ENCODE data around the gene SNX15.

Gene SNX15

DNA sequence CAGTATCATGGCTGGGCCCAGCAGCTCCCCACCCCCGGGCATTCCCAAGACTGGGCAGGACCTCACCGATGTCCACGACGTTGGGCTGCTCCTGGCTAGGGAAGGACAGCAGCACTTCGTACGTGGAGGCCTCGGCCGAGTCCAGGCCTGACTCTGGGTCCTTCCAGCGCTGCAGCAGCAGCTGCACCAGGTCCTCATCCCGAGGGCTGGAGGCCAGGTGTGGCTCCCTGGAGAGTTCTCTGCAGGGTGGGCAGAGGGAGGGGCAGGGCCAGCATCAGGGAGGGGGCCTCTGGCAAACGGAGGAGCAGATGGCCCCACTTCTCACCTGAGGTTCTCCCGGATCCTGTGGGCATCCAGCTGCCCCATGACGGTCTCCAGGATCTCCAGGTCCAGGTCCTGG, 30.8 kb downstream of the SNX15 start:
- Mint-ChIP-seq H3K27ac (no peak overlapping the region), H3K4me3 (no peak overlapping the region), H3K4me1 (ENCODE audit: low read depth) (peaks cover 27% of the 10 kb centered on the region), H3K9me3 (no peaks in the 10 kb centered on the region), H3K27me3 (ENCODE audit: low read depth) (no peaks in the 10 kb centered on the region), H3K36me3 (ENCODE audit: low read depth) (no peaks in the 10 kb centered on the region)

DNA sequence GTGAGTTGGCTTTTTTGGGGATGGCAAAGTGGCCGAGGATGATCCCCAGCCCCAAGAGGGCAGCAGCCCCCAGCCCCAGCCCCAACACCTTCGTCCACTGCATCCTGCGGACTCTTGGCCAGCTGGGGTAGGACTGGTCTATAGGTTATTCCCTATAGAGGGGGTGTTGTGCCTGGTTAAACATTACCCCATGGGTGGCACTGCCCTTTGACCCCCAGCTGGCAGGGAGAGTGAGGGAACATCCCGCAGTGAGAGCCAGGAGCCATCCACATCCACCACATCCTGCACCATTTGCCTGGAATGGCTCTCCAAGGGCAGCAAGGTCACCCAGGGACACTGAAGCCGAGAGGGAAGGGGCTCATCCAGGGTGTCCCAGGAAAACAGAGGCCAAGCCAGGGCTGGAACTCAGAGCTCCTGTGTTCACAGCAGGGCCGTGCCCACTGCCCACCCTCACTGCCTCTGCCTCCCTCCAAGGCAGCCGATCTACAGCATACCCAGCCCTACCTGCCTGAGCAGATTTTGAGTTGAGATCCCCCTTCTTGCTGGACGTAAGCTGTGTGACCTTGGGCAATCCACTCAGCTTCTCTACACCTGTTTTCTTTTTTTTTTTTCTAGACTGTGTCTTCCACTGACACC, 31.3 kb downstream of the SNX15 start, which contains the start of gene NAALADL1:
NAALADL1 (minus strand) TSS at position 135 of the 636 bp plus-strand sequence; CDS start at position 103, 32 bp downstream.
- H3K9me3 Mint-ChIP-seq: no peaks in the 10 kb centered on the region
- H3K27ac Mint-ChIP-seq: no peak within 1 kb of the TSS
- no peaks in the 10 kb centered on the region for H3K36me3 Mint-ChIP-seq (ENCODE audit: low read depth)
- no peak within 1 kb of the TSS for H3K4me3 Mint-ChIP-seq
- H3K27me3 Mint-ChIP-seq (ENCODE audit: low read depth): no peaks in the 10 kb centered on the region
- peaks cover 27% of the 10 kb centered on the region for H3K4me1 Mint-ChIP-seq (ENCODE audit: low read depth)

DNA sequence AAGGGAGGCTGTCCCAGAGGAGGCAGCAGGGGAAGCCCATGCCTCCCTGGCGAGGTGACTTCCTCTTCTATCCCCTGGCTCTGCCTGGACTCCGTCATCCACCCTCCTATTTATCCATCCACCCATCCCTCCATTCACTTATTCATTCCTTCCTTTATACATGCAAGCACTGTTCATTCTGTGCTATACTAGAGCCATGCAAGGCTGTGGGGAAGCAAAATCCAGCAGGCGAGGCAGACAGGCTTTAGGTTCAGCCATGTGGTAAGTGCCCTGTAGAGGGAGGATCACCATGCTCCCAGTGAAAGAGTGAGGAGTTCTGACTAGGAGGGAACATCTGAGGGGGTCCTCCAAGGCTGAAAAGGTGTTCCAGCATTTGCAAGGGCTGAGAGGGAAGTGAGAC, 32.3 kb downstream of the SNX15 start:
- H3K4me3 Mint-ChIP-seq: no peak overlapping the region
- no peaks in the 10 kb centered on the region for H3K9me3 Mint-ChIP-seq
- H3K36me3 Mint-ChIP-seq (ENCODE audit: low read depth): no peaks in the 10 kb centered on the region
- no peaks in the 10 kb centered on the region for H3K27me3 Mint-ChIP-seq (ENCODE audit: low read depth)
- peaks cover 17% of the 10 kb centered on the region for H3K4me1 Mint-ChIP-seq (ENCODE audit: low read depth)
- H3K27ac Mint-ChIP-seq: no peak overlapping the region

DNA sequence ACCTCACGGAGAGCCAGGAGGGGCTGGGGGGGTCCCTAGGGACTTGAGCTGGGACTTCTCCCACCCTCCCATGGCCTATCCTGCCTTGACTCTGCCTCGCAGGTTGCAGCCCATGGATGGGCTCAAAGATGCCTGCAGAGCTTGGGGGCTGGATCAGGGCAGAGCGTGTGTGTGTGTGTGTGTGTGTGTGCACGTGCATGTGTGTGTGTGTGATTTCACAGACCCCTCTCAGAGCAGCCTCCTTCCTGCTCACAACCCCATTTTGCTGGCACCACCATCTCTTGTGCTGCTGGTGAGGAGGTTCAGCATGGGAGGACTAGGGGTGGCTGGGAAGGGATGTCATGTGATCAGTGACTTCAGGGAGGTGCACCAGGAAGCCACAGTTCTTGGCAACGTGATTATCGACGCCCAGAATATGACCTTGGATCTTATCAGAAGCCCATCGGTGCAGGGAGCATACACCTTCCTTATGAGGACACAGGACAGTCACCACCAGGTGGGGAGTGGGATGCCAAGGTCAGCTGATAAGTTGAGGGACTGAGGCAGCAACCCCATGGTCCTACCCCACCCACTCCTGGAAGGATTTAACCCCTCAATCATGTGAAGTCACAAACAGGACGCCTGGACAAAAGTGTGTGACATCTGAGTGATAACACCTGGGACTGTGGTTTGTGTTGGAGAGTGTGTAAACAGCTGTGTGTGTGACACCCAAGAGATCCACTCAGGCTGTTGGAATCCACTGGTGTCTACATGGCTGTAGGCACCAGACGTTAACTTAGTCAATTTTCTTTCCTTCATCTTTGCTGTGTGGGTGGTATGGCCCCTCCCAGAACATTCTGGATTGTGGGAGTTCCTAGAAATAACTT, 33.0 kb downstream of the SNX15 start:
- Mint-ChIP-seq H3K4me1 (ENCODE audit: low read depth) (peaks cover 16% of the 10 kb centered on the region), H3K27me3 (ENCODE audit: low read depth) (no peaks in the 10 kb centered on the region), H3K9me3 (no peaks in the 10 kb centered on the region), H3K27ac (no peak overlapping the region), H3K36me3 (ENCODE audit: low read depth) (no peaks in the 10 kb centered on the region), H3K4me3 (no peak overlapping the region)

DNA sequence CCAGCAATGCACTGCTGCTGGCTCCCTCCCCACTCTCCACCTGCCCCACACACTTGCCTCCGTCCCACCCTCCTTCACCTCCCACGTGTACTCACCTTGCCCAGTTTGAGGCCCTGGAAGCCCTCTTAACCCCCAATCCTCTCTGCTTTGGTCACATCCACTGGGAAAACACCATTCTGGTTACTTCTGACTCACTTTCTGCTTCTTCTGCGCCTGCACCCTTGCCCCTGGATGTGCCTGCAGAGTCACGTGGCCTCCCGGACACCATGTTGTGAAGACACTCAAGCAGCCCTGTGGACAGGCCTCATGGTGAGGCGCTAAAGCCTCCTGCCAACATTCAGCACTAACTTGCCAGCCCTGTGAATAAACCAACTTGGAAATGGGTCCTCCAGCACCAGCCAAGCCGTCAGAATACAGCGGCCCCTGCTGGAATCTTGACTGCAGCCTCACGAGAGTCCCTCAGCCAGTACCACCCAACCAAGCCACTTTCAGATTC, 33.7 kb downstream of the SNX15 start:
- Mint-ChIP-seq H3K27ac (peak overlapping the region; percentile 28), H3K36me3 (ENCODE audit: low read depth) (no peaks in the 10 kb centered on the region), H3K4me3 (no peak overlapping the region), H3K27me3 (ENCODE audit: low read depth) (no peaks in the 10 kb centered on the region), H3K9me3 (no peaks in the 10 kb centered on the region), H3K4me1 (ENCODE audit: low read depth) (peaks cover 14% of the 10 kb centered on the region)

DNA sequence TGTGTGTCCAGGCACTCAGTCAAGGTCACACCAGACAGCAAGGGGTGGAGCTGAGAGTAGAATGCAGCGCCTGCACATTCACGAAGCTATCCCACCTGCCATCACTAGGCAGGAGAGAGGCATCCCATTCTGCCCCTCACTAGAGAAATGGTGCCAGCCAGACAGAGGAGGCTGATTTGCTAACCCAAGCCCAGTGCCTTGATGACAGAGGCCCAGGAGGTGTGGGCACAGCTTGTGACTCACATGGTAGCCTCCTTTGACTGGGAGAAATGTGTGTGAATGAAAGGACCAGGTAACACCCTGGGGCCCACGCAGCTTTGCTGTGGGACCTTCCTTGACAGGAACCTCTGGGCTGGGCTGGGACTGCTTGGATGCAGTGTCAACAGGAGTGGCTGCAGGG, 36.3 kb downstream of the SNX15 start:
- H3K9me3 Mint-ChIP-seq: no peaks in the 10 kb centered on the region
- H3K36me3 Mint-ChIP-seq (ENCODE audit: low read depth): no peaks in the 10 kb centered on the region
- H3K4me1 Mint-ChIP-seq (ENCODE audit: low read depth): peaks cover 11% of the 10 kb centered on the region
- no peak overlapping the region for H3K4me3 Mint-ChIP-seq
- no peak overlapping the region for H3K27ac Mint-ChIP-seq
- H3K27me3 Mint-ChIP-seq (ENCODE audit: low read depth): no peaks in the 10 kb centered on the region

DNA sequence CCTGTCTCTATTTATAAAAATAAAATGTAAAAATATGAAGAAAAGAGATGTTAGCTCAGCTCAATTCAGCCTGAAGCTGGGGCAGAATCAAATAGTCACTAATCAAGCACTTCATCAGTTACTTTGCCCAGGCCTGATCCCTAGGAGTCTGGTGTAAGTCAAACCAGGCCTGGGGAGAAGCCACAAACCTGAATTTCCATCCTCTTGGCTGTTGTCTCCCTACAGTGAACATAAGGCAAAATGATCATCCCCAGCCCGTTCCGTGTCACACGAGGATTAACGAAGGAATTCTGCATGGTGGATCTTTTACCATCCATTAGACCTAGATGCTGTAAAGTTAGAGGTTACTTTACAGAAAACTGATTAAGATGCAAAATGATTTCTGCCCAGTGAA, 37.6 kb downstream of the SNX15 start:
- peaks cover 11% of the 10 kb centered on the region for H3K4me1 Mint-ChIP-seq (ENCODE audit: low read depth)
- no peak overlapping the region for H3K27ac Mint-ChIP-seq
- no peaks in the 10 kb centered on the region for H3K9me3 Mint-ChIP-seq
- H3K36me3 Mint-ChIP-seq (ENCODE audit: low read depth): no peaks in the 10 kb centered on the region
- no peak overlapping the region for H3K4me3 Mint-ChIP-seq
- H3K27me3 Mint-ChIP-seq (ENCODE audit: low read depth): no peaks in the 10 kb centered on the region

DNA sequence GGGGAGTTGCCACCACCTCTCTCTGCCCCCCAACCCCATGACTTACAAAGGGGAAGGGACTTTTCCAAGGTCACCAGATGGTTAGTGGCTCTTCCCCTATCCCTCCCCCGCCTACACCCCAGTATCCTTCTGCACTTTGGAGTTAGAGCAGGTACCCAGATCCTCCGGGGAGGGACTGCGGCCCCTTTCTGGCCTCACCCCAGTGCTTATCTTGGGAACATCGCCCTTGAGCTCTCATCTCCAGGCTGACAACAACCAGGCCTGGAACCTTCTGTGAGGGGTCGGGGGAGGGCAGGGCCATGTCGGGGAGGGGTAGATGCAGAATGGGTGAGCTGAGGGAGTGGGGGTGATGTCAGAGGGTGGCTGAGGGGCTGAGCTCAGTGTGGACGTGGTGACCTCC, 38.6 kb downstream of the SNX15 start:
- no peaks in the 10 kb centered on the region for H3K27me3 Mint-ChIP-seq (ENCODE audit: low read depth)
- no peaks in the 10 kb centered on the region for H3K36me3 Mint-ChIP-seq (ENCODE audit: low read depth)
- H3K9me3 Mint-ChIP-seq: no peaks in the 10 kb centered on the region
- no peak overlapping the region for H3K4me3 Mint-ChIP-seq
- no peak overlapping the region for H3K27ac Mint-ChIP-seq
- H3K4me1 Mint-ChIP-seq (ENCODE audit: low read depth): peaks cover 3% of the 10 kb centered on the region

DNA sequence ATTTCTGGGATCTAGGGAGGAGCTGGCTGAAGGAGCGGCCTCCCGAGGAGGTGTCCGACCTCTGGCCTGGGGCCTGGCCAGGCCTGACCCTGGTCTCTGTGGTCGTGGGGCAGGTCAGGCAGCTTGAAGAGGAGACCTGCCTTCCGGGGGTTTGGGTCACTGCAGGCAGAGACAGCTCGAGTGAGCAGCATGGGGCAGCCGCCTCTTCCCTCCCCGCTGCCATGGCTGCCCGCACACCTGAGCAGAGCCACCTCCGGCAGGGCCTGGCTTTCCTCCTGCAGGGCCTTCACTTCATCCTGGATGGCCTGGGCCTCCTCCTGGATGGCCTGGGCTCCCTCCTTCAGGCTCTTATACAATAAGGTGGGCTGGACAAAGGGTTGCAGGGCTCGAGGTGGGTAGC, 39.1 kb downstream of the SNX15 start:
- Mint-ChIP-seq H3K27me3 (ENCODE audit: low read depth) (no peaks in the 10 kb centered on the region), H3K9me3 (no peaks in the 10 kb centered on the region), H3K27ac (no peak overlapping the region)

DNA sequence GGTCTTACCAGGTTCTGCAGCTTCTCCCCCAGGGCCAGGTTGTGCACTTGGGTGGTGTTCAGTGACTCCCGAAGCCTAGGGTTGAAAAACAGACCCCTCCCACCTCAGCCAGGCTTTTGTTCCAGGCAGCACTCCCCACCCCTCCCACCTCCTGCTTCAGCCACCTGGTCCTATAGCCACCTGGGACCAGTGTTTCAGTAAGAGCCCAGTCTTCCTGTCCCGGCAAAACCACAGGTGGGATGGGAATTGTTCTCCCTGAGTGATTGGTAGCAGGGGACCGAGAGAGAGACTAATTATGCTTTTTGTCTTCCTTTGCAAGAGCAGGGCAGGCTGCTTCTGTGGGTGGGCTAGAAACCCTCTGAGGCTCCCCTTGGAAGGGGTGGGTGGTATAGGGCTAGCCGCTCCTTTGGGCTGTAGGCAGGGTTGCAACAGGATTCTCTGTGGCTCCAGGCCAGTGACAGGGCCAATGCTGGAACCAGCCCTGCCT, 39.6 kb downstream of the SNX15 start:
- Mint-ChIP-seq H3K4me3 (no peak overlapping the region), H3K9me3 (no peaks in the 10 kb centered on the region), H3K27ac (no peak overlapping the region), H3K36me3 (ENCODE audit: low read depth) (no peaks in the 10 kb centered on the region), H3K4me1 (ENCODE audit: low read depth) (no peaks in the 10 kb centered on the region), H3K27me3 (ENCODE audit: low read depth) (no peaks in the 10 kb centered on the region)

More for the DNA sequence above, 39.1 kb downstream of the SNX15 start:
- no peak overlapping the region for H3K4me3 Mint-ChIP-seq
- no peaks in the 10 kb centered on the region for H3K4me1 Mint-ChIP-seq (ENCODE audit: low read depth)
- no peaks in the 10 kb centered on the region for H3K36me3 Mint-ChIP-seq (ENCODE audit: low read depth)

DNA sequence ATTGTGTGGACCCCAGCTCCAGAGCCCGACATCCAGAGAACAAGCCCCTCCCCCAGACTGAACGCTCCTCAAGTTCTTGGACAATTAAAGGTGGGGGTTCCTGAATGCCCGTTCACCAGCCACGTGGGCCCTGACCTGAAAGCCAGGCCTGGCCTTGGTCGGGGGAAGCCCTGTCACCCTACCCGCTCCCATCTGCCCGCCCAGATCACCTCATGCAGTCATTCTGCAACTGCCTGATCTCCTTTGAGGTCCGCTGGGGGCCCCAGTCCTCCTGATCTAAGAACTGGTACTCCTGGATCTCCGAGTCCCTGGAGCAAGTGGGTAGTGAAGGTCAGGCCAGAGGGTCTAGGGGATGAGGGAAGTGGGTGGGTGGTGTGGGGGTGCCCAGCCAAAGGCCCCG, 40.2 kb downstream of the SNX15 start:
- Mint-ChIP-seq H3K27ac (no peak overlapping the region), H3K4me3 (no peak overlapping the region)

DNA sequence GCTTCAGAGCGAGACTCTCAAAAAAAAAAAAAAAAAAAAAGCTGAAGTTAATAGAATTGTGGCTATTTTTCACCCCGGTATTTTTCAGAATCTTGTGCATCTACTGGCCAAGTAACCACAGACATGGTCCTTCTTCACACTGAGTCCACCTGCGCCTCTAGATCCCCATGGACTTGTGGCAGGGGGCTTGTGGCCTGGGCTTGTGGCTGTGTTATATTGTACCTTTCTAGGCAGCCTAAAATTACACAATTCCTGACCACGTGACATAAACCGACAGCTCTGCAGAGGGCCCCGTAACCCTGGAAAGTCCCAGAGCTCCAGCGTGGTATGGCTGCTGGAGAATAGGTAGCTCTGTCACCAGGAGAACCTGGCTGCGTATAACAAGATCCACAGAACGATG, 42.0 kb downstream of the SNX15 start:
- H3K36me3 Mint-ChIP-seq (ENCODE audit: low read depth): no peaks in the 10 kb centered on the region
- no peaks in the 10 kb centered on the region for H3K9me3 Mint-ChIP-seq
- H3K27me3 Mint-ChIP-seq (ENCODE audit: low read depth): no peaks in the 10 kb centered on the region
- H3K27ac Mint-ChIP-seq: no peak overlapping the region
- H3K4me3 Mint-ChIP-seq: no peak overlapping the region
- peaks cover 3% of the 10 kb centered on the region for H3K4me1 Mint-ChIP-seq (ENCODE audit: low read depth)

More for the DNA sequence above, 40.2 kb downstream of the SNX15 start:
- H3K4me1 Mint-ChIP-seq (ENCODE audit: low read depth): no peaks in the 10 kb centered on the region
- H3K9me3 Mint-ChIP-seq: no peaks in the 10 kb centered on the region
- no peaks in the 10 kb centered on the region for H3K27me3 Mint-ChIP-seq (ENCODE audit: low read depth)
- no peaks in the 10 kb centered on the region for H3K36me3 Mint-ChIP-seq (ENCODE audit: low read depth)

DNA sequence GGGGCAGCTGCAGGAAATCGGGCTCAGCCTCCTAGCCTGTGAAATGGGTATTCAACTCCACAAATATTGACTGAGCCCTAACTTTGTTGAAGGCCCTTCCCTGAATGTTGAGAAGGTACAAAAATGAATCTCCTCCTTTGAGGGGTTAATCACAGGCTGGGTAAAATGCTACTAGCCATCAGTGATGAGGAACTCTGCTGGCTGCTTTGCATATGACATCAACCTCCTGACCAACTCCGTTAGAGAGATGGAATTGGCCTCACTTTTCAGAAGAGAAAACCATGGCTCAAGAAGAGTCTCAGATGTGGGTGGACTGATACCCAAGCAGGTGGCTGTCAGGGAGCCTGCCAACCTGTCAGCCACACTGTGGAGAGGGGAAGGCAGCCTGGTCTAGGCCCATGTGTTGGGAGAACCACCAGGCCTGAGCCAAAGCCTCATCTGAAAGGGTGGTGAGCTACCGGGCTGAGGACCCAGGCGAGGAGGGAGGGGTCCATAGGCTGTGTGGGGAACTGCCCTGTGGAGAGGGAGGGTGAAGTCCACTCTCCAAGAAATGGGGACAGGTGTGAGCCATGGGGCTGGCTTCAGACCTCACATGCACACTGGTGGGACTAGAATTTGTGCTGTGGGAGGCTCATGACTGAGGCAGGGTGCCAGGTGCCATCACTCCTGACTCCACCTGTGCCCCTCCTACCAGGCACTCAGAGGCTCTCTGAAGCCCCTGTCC, 44.8 kb downstream of the SNX15 start:
- H3K27ac Mint-ChIP-seq: no peak overlapping the region
- no peak overlapping the region for H3K4me3 Mint-ChIP-seq
- H3K9me3 Mint-ChIP-seq: no peaks in the 10 kb centered on the region
- H3K36me3 Mint-ChIP-seq (ENCODE audit: low read depth): peaks cover 4% of the 10 kb centered on the region
- no peaks in the 10 kb centered on the region for H3K27me3 Mint-ChIP-seq (ENCODE audit: low read depth)
- H3K4me1 Mint-ChIP-seq (ENCODE audit: low read depth): peaks cover 3% of the 10 kb centered on the region

DNA sequence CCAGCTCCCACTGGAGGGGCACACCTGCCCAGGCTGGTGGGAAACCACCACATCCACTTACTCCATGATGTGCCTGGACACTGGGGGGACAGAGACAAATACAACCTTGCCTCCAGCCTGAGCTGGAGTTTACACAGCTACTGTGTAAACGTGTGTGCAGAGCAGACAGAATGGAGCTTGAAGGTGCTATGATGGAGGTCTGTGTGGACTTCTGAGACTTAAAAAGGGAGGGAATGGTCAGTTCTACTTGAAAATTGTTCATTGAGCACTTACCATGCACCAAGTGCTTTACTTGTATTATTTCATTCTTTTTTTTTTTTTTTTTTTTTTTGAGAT, 45.4 kb downstream of the SNX15 start:
- Mint-ChIP-seq H3K4me3 (no peak overlapping the region), H3K9me3 (no peaks in the 10 kb centered on the region), H3K27me3 (ENCODE audit: low read depth) (no peaks in the 10 kb centered on the region), H3K4me1 (ENCODE audit: low read depth) (peaks cover 4% of the 10 kb centered on the region), H3K27ac (no peak overlapping the region), H3K36me3 (ENCODE audit: low read depth) (peaks cover 7% of the 10 kb centered on the region)
